CD4-positive, alpha-beta T cell treated with Interleukin-6 for 4 hours (primary cell): ENCODE data around the gene EPPIN.
A peak's percentile ranks its signal among the peaks of the same experiment; 100 is the strongest.
"Not testable (repeated sequence)": the region's sequence is repeated elsewhere in the genome, so short reads cannot be mapped to it uniquely, and the experiment has no call there.

Experiments
- DNase-seq: peaks from one replicate; pipeline ENCODE4 v3.0.0-alpha.2; 2020; ENCODE audit warnings: mixed read lengths

The EPPIN gene

DNA sequence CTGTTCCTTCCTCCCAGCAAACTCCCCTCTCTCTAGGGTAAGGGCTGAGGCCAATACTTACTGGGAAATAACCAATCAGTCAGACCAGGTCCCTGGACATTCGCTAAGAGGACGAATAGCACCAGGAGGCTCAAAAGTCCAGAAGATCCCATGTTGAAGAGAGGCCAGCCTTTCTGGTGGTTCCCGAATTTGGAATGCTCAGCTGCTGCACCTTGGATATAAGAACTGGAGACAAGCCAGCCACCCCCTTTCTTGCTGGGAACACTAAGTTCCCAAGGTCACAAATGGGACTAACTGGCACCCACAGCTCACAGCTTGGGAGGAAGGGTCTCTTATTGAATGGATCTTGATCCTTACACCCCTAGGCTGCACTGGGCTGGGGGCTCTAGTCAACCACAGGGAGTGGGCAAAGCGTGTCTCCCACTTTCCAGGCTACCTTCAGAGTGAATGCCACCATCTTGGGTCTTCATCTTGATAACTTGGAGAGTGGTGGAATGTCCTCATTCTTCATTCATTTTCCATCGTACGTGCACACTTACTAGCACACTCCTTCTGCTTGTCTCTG, at the start of gene EPPIN:
Gene EPPIN (minus strand): TSS at position 196 of the 565 bp plus-strand sequence. CDS start 44 bp downstream, at position 152.
- DNase-seq, result no peak

GRCh38 chr20:45595235-45595634, 48.0 kb upstream of the EPPIN start:
- DNase-seq, result no peak

- no peak for DNase-seq
Measured at GRCh38 chr20:45593498-45593897, 46.3 kb upstream of the EPPIN start.

DNA sequence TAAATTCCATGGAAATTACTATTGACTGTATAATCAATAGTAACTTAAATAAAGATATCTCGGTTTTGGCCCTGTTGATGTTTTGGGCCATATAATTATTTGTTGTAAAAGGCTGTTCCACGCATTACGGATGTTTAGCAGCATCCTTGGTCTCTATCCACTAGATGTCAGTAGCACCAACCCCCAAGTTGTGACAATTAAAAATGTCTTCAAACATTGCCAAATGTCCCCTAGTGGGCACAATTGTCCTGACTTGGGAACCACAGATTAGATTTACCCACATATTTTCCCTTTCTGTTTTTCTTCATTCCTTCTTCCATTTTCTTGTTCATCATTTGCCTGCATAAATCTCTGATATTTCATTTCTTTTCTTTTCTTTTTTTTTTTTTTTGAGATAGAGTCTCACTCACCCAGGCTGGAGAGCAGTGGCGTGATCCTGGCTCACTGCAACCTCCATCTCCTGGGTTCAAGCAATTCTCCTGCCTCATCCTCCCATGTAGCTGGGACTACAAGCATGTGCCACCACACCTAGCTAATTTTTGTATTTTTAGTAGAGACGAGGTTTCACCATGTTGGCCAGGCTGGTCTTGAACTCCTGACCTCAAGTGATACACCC, 45.5 kb upstream of the EPPIN start:
- DNase-seq, result peak; percentile 2

DNA sequence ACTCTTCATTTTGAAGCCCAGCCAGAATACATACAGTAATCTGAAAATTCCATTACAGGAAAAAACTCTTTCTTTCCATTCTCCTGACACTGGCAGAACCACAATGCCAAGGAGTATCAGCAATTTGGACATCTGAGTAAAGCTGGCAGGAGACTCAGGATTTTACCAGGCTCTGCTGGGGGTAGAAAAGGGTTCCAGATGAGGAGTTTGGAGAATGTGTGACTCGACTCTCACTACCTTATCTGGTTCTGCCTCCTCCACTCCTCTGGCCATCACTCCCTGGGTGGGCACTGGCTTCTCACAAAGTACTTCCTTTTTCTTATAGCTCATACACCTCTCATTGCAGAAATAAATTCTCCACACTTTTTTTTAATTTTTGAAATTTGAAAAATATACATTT, 42.5 kb upstream of the EPPIN start:
- no peak for DNase-seq

GRCh38 chr20:45588800-45589199, 41.6 kb upstream of the EPPIN start:
- no peak for DNase-seq

DNA sequence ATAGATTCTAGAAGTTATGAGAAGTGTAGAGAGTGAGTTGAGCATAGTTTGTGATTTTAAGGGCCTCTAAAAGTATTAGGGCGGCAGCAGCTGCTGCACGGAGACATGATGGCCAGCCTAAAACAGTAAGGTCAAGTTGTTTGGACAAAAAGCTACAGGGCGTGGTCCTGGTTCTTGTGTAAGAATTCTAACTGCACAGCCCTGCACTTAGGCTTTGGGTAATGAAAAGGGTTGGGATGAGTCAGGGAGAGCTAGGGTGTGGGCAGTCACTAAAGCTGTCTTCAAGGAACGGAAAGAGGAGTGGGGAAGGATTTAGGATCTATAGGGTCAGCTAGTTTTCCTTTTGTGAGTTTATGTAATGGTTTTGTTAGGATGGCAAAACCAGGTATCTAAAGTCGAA, 38.8 kb upstream of the EPPIN start:
- not testable (repeated sequence) for DNase-seq

- not testable (repeated sequence) for DNase-seq
Measured at GRCh38 chr20:45584294-45584693, 37.1 kb upstream of the EPPIN start.

DNA sequence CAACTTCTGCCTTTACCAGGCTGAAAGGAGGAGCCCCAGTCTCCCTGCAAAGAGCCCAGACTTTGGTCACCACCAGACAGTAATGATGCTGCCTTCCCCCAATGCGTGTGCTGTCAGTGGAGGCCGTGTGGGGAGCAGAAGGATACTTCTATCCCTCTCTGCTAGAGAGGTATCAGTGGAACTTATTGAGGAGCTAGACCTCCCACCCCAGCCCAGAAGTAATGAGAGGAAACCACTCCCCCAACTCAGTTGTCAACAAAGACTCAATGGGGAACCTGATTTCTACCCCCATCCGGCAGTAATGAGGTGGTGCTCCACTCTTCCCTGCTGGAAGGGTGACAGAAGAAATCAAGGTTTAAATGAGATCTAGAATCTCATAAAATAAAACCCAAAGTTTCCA, 36.3 kb upstream of the EPPIN start:
- DNase-seq, result no peak

DNA sequence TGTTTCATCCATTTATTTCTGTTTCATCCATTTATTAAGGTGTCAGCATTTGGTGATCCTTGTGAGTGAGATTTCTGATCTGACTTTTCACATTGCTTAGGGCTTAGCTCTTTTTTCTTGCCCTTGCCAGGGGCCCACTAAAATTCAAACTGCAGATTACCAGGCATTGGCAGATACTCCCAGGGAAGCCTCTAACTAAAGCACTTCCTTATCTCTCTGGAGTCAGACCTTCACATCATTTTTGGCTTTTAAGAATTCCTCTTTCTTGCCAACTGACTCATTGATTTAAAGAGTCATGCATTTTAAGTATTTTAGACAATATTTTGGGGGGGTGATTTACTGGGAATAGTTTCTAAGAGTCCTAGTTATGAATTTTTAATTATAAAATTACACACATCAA, 34.5 kb upstream of the EPPIN start:
- no peak for DNase-seq

DNA sequence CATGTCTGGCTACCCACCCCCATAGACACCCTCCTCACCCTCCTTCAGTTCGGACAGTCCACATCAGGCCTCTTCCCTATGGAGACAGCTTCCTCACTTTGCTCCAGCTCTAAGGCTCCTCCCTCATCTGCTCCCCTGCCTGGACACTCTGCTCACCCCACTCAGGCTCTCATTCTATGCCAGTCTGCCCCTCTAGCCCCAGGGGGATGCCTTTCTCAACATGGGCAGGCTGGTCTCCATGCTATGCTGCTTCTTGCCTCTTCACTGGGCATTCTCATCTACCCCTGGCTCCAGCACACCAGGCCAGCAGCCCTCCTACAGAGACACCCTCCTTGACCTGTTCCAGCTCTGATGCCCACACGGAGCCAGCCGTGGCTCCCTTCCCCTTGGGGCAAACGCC, 32.0 kb upstream of the EPPIN start, which contains the start of gene WFDC8:
Gene WFDC8 (minus strand): TSS at position 101 of the 400 bp plus-strand sequence. CDS start 37 bp downstream, at position 64.
- DNase-seq, result no peak

DNA sequence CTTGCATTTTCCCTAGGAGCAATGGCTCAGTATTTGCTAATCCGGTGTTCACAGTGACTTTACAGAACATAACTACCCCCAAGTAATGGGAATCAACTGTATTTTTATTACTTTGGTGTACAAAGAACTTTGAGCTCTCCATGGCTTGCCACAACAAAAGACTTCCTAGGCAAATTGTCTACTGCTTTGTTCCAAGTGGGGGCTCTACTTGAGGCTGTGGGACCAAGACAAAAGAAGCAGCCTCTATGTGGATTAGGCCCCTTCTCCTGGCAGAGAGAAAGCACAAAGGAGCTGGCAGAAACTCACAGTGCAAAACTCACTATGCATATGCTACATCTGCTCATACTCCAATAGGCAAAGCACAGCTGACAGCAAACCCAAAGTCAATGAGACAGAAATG, 31.0 kb upstream of the EPPIN start:
- no peak for DNase-seq

GRCh38 chr20:45576995-45577394, 29.8 kb upstream of the EPPIN start:
- no peak for DNase-seq

- no peak for DNase-seq
Measured at GRCh38 chr20:45575931-45576330, 28.7 kb upstream of the EPPIN start.

DNA sequence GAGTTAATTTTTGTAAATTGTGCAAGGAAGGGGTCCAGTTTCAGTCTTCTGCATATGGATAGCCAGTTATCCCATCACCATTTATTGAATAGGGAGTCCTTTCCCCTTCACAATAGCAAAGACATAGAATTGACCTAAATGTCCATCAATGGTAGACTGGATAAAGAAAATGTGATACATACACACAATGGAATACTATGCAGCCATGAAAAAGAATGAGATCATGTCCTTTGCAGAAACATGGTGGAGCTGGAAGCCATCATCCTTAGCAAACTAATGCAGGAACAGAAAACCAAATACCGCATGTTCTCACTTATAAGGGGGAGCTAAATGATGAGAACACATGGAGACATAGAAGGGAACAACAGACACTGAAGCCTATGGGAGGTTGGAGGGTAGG, 22.4 kb upstream of the EPPIN start:
- DNase-seq, result not testable (repeated sequence)

DNA sequence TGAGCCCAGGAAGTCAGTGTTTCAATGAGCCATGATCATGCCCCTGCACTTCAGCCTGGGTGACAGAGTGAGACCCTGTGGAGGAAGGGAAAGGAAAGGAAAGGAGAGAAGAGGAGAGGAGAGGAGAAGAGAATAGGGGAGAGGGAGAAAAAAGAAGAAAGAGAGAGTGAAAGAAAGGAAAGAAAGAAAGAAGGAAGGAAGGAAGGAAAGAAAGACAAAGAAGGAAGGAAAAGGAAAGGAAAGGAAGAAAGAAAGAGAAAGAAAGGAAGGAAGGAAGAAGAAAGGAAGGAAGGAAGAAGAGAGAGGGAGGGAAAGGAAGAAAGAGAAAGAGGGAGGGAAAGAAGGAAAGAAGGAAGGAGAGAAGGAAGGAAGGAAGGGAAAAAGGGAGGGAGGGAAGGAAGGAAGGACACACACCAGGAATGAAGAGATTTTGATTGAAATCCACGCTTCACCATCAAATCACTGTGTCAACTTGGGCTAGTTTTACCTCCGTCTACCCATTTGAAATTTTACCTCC, 17.6 kb upstream of the EPPIN start:
- no peak for DNase-seq

DNA sequence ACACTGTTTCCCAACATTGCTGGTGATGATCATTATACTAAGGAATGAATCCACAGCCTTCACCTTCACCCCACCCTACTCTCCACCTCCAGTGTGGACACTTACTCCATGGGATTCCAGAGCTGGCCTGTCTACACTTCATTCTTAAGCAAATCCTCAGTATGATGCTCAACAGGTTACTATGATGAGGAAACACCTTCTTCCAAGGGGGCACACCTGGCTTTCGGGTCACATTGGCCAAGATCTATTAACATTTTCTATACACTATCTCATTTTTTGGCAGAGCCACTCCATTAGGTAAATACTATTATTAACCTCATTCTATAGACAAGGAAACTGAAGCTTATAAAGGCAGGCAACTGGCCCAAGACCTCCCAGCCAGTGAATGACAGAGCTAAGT, 8.0 kb upstream of the EPPIN start:
- DNase-seq, result no peak

DNA sequence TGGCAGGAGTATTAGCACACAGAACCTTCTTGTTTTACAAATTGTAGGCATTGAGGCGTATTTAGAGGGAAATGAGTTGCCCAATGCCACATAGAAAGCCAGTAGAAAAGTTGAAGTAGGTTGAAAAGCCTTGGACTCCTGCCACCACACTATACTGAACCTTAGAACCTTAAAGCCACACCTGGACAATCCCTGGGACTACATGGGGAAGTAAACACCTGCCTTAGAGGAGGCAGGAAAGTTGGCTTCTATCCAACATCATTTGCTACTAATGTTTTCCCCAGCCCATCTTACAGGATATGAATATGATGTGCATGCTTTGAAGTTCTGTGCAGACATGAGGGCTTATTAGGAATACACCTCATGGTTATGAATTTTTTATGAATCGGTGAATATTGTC, 5.3 kb upstream of the EPPIN start:
- DNase-seq, result no peak

DNA sequence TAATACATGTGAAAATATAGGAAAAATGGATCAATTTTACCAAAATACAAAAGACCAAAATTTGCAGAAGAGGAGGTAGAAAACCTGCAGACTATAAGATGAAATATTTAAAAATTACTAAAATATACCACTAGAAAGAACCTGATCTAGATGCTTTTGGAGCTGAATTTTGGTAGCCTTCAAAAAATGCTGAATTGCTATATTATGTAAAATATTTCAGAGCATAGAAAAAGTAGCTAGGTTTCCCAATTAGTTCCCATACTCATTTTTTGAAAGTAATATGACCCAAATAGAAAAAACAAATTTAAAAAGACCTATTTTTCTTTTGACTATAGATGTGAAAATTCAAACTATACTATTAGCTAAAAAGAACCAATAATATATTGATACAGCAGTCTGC, 3.6 kb upstream of the EPPIN start:
- DNase-seq, result no peak

GRCh38 chr20:45548410-45548809, 1.2 kb upstream of the EPPIN start:
- DNase-seq, result no peak

DNA sequence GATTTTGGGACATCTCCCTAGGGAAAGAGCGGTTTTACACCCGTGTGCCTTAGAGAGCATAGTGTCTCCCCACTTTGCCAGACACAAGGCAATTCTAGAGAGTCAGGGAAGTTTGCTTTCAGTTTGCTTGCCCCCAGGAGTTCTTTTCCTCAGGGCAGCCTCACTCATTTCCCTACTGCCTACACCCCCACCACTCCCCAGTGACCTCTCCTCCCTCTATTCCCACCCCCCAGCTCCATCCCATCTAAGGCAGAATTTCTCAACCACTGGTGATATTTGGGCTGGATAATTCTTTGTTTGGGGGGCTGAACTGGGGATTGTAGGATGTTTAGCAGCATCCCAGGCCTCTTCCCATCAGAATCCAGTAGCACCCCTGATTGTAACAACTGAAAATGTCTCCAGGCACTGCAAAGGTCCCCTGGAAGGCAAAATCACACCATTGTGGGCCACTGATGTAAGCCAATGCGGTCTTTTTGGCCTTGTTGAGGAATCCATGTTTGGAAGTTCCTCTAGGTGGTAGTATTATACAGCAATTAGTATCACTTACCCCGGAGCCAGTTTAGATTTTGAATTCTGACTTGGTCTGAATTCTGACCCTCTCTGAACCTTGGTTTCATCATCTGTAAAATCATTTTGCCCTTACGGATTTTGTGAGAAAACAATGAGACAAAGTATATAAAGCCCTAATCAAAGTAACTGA, 1.3 kb downstream of the EPPIN start:
- no peak for DNase-seq

- DNase-seq, result no peak
Measured at GRCh38 chr20:45545351-45545750, 1.9 kb downstream of the EPPIN start.

- DNase-seq, result no peak
Measured at GRCh38 chr20:45539382-45539781, 7.8 kb downstream of the EPPIN start, which contains the start of gene WFDC6. Gene WFDC6, minus strand, starts transcription at chr20:45539482. Its CDS starts 75 bp downstream, at chr20:45539407.

DNA sequence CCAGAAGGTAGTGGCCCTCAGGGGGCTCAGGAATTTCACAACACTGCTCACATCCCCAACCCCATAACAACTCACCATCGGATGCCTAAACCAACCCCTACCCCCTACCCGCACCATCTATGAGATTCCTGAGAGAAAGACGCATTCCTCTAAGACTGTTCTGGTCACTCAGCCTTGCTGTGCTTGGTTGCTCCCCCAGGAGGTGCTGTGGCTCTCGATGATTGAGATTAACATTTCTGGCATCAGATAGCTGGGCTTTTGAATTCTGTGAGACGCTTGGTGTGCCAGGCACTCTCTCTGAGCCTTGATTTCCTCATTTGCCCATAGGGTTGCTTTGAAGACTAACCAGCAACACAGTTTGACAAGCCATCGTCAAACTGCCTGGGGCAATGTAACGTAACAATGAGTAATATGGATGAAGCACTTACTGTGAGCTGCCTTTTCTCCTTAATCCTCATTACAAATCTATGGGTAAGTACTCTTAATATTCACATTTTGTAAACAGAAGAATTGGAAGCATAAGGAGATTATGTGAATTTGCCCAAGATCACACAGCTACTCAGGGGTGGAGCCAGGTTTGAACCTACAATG, 8.9 kb downstream of the EPPIN start:
- no peak for DNase-seq
